Caco-2 (cell line): ENCODE results near the gene CLRN3. TPM values are rescaled to one million over a fixed set of nuclear protein-coding genes. Genes with fewer than 3 reads are reported as not detected.

Source experiments
- BruUV-seq: library from RNA; stranded (reverse); fragments of 400-500 nt; replicated peaks from 2 replicates; lab custom pipeline; 2021; lab: Mats Ljungman, UMichigan
- CTCF ChIA-PET: fragments of 300-600 bp; sonication (Branson Sonifier 250); formaldehyde crosslinking; loops from one replicate; lab custom pipeline; 2022; ENCODE audit warnings: antibody characterized with exemption; lab: Charles Lee
- POLR2A ChIA-PET: fragments of 300-600 bp; sonication (Branson Sonifier 250); formaldehyde crosslinking; loops from one replicate; lab custom pipeline; 2022; ENCODE audit warnings: antibody characterized with exemption; lab: Charles Lee
- DNase-seq, 2 experiments: peaks; one replicate each; pipeline versions ENCODE4 v3.0.0 to v3.0.0-alpha.2; 2020 to 2022
- H3K27me3 ChIP-seq: replicated peaks from 2 replicates; pipeline ENCODE4 v1.6.0; 2011; ENCODE audit warnings: low read length; ENCODE audit not compliant: control insufficient read depth, insufficient read depth
- H3K36me3 ChIP-seq: 2 replicates; pipeline ENCODE4 v1.5.1; 2011; ENCODE audit warnings: low read length; ENCODE audit not compliant: control insufficient read depth, insufficient read depth
- H3K4me1 ChIP-seq: fragments of 250-450 bp; sonication (Bioruptor Pico); 2 replicates; pipeline ENCODE4 v1.5.1; 2020; ENCODE audit warnings: mild to moderate bottlenecking
- H3K4me3 ChIP-seq: 2 replicates; pipeline ENCODE4 v1.5.1; 2011; ENCODE audit warnings: low read depth, mild to moderate bottlenecking, control low read depth, low read length
- H3K9me3 ChIP-seq: fragments of 250-450 bp; sonication (Bioruptor Pico); 2 replicates; pipeline ENCODE4 v1.5.1; 2020; ENCODE audit warnings: mild to moderate bottlenecking, moderate library complexity
- H3K27ac Mint-ChIP-seq: one replicate; pipeline ENCODE4 v1.8.0; 2022; ENCODE audit warnings: mixed read lengths; ENCODE audit not compliant: unreplicated experiment
- H3K27me3 Mint-ChIP-seq: one replicate; pipeline ENCODE4 v1.8.0; 2022; ENCODE audit warnings: mixed read lengths; ENCODE audit not compliant: insufficient read depth, unreplicated experiment
- H3K36me3 Mint-ChIP-seq: one replicate; pipeline ENCODE4 v1.8.0; 2022; ENCODE audit warnings: mild to moderate bottlenecking, mixed read lengths; ENCODE audit not compliant: insufficient read depth, unreplicated experiment
- H3K4me1 Mint-ChIP-seq: one replicate; pipeline ENCODE4 v1.8.0; 2022; ENCODE audit warnings: low read depth, mixed read lengths; ENCODE audit not compliant: unreplicated experiment
- H3K4me3 Mint-ChIP-seq: one replicate; pipeline ENCODE4 v1.8.0; 2022; ENCODE audit warnings: mild to moderate bottlenecking, moderate library complexity, mixed read lengths; ENCODE audit not compliant: unreplicated experiment
- H3K9me3 Mint-ChIP-seq: one replicate; pipeline ENCODE4 v1.8.0; 2022; ENCODE audit warnings: mixed read lengths; ENCODE audit not compliant: unreplicated experiment
- CTCF ChIP-seq, 2 experiments: fragments of 200-600 bp in 1 of 2; IDR thresholded peaks; 1 replicate in 1 of 2; 2 replicates in 1 of 2; pipeline versions ENCODE4 v1.5.1 to v1.8.0; 2011 to 2022; ENCODE audit warnings: antibody characterized with exemption in 1 of 2, control low read depth in 1 of 2, inconsistent platforms in 1 of 2, low read depth in 1 of 2, low read length in 1 of 2, mild to moderate bottlenecking in 1 of 2, moderate library complexity in 1 of 2; ENCODE audit not compliant: insufficient read depth in 1 of 2, severe bottlenecking in 1 of 2, unreplicated experiment in 1 of 2
- intact Hi-C: fragments of 100-400 bp; cut with micrococcal nuclease; formaldehyde crosslinking; loops from one replicate; pipeline ENCODE4 v1.10.0; 2022; ENCODE audit not compliant: unreplicated experiment
- total RNA-seq: library from RNA; stranded (reverse); gene quantifications from 2 replicates; pipeline ENCODE4 v1.2.3, GENCODE V29; 2022

CLRN3 gene
- total RNA-seq, 1 experiment from 2014 or later, result 1.1 TPM

- CTCF ChIA-PET, result no interaction called here
Observed at GRCh38 chr10:127890216-127890615, 2.5 kb downstream of the CLRN3 start.

GRCh38 chr10:127889605-127890195 is 3.0 kb downstream of the CLRN3 start:
- POLR2A ChIA-PET, result no interaction called here
- H3K27me3 ChIP-seq, result no peaks in the 10 kb centered on the region
- CTCF ChIA-PET, result no interaction called here
- no peak for DNase-seq
- Mint-ChIP-seq H3K36me3 (no peaks in the 10 kb centered on the region), H3K4me3 (no peak overlapping the region), H3K27me3 (no peaks in the 10 kb centered on the region), H3K4me1 (peaks cover 6% of the 10 kb centered on the region), H3K27ac (no peak overlapping the region), H3K9me3 (no peaks in the 10 kb centered on the region)
- peaks cover 21% of the 10 kb centered on the region for H3K4me1 ChIP-seq
- no peak for TF ChIP-seq CTCF (IDR thresholded peaks at IDR 0.05; ENCODE audit: insufficient read depth in 1 of 2, low read depth in 1 of 2, low read length in 1 of 2, severe bottlenecking in 1 of 2, unreplicated experiment in 1 of 2)
- intact Hi-C loops, result loop anchor here (5.0 kb wide), 1 partner anchor 178 kb away; no protein-coding TSS in a partner anchor
- no peaks in the 10 kb centered on the region for H3K9me3 ChIP-seq
- no peaks in the 10 kb centered on the region for H3K36me3 ChIP-seq
- H3K4me3 ChIP-seq, result no peak overlapping the region
- BruUV-seq, result no TSS peak

More at GRCh38 chr10:127890216-127890615, 2.5 kb downstream of the CLRN3 start:
- Histone ChIP-seq H3K4me1 (peaks cover 21% of the 10 kb centered on the region), H3K9me3 (no peaks in the 10 kb centered on the region), H3K4me3 (no peak overlapping the region), H3K27me3 (no peaks in the 10 kb centered on the region), H3K36me3 (no peaks in the 10 kb centered on the region)
- DNase-seq, result no peak
- H3K27me3 Mint-ChIP-seq, result no peaks in the 10 kb centered on the region
- H3K27ac Mint-ChIP-seq, result no peak overlapping the region
- intact Hi-C loops, result loop anchor here (5.0 kb wide), 1 partner anchor 177 kb away; no protein-coding TSS in a partner anchor
- no peak for TF ChIP-seq CTCF (IDR thresholded peaks at IDR 0.05; ENCODE audit: insufficient read depth in 1 of 2, low read depth in 1 of 2, low read length in 1 of 2, severe bottlenecking in 1 of 2, unreplicated experiment in 1 of 2)
- no peaks in the 10 kb centered on the region for H3K36me3 Mint-ChIP-seq
- BruUV-seq, result no TSS peak
- peaks cover 6% of the 10 kb centered on the region for H3K4me1 Mint-ChIP-seq
- POLR2A ChIA-PET, result no interaction called here
- no peaks in the 10 kb centered on the region for H3K9me3 Mint-ChIP-seq
- H3K4me3 Mint-ChIP-seq, result no peak overlapping the region

GRCh38 chr10:127888521-127889312 is 4.0 kb downstream of the CLRN3 start:
- CTCF ChIA-PET, result interaction anchor here (0.5 kb wide), 1 partner anchor 258 kb away, joined by 3 read pairs; no protein-coding TSS in a partner anchor
- Mint-ChIP-seq H3K4me3 (no peak overlapping the region), H3K4me1 (peaks cover 2% of the 10 kb centered on the region), H3K27me3 (no peaks in the 10 kb centered on the region), H3K9me3 (no peaks in the 10 kb centered on the region), H3K36me3 (no peaks in the 10 kb centered on the region), H3K27ac (no peak overlapping the region)
- Histone ChIP-seq H3K9me3 (no peaks in the 10 kb centered on the region), H3K4me1 (peaks cover 21% of the 10 kb centered on the region), H3K4me3 (no peak overlapping the region), H3K27me3 (no peaks in the 10 kb centered on the region), H3K36me3 (no peaks in the 10 kb centered on the region)
- intact Hi-C loops, result no loop called here
- TF ChIP-seq CTCF (IDR thresholded peaks at IDR 0.05; ENCODE audit: insufficient read depth in 1 of 2, low read depth in 1 of 2, low read length in 1 of 2, severe bottlenecking in 1 of 2, unreplicated experiment in 1 of 2), result no peak
- DNase-seq, result no peak
- POLR2A ChIA-PET, result no interaction called here
- BruUV-seq, result no TSS peak
